DND-41 (cell line): ENCODE data around the gene RPL36A.

Experiments
- CTCF ChIP-seq: IDR thresholded peaks from 2 replicates; pipeline ENCODE4 v1.5.1; 2012; ENCODE audit warnings: borderline replicate concordance, low read length, moderate library complexity, mild to moderate bottlenecking; ENCODE audit not compliant: poor library complexity, severe bottlenecking; ENCODE audit errors: extremely low read depth
- EZH2 ChIP-seq: IDR thresholded peaks from 3 replicates; pipeline ENCODE4 v1.6.1; 2012; ENCODE audit warnings: borderline replicate concordance, low read depth, mild to moderate bottlenecking, moderate library complexity, low read length, inconsistent platforms; ENCODE audit not compliant: severe bottlenecking

- TF ChIP-seq CTCF (no peak), EZH2 (no peak)
Observed at GRCh38 chrX:101442085-101442484, 51.3 kb downstream of the RPL36A start.
